NCI-H226 (cell line): ENCODE measurements around the gene ACACA.
"Not testable (repeated sequence)": the region's sequence is repeated elsewhere in the genome, so short reads cannot be mapped to it uniquely, and the experiment has no call there.

ENCODE experiments used
- DNase-seq: peaks from one replicate; pipeline ENCODE4 v3.0.0-alpha.2; 2015

ACACA gene

GRCh38 chr17:37167756-37168155 is 238.9 kb downstream of the ACACA start:
- DNase-seq = no peak

DNA sequence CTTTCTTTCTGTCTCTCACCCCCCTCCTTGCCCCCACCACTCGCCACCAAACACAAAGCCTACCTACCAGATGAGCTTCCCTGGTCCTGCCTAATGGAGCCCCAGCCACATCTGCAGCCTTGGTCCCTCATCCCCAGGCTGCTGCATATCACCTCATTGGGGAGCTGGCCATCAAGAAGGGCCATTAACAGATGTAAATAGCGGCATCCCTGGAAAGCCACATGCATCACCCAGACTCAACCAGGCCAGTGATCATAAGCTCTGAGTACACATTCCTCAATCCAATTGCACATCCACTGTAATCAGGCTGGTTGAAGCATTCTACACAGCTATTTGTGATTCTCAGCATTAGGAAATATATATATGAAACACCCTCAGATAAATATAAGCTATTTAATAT is 242.6 kb downstream of the ACACA start:
- DNase-seq = no peak

- no peak for DNase-seq
These were observed 243.8 kb downstream of the ACACA start for GRCh38 chr17:37162800-37163199.

- peak; percentile 46 for DNase-seq
These were observed 245.7 kb downstream of the ACACA start for GRCh38 chr17:37160944-37161343.

DNA sequence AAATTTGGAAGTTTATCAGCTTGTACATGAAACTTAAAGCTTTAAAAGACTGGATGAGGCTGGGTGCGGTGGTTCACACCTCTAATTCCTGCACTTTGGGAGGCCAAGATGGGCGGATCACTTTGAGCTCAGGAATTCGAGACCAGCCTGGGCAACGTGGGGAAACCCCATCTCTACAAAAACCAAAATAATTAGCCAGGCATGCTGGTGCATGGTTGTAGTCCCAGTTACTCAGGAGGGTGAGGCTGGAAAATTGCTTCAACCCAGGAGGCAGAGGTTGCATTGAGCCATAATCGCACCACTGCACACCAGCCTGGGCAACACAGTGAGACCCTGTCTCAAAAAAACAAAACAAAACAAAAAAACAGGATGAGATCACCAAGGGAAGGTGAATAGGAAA is 248.3 kb downstream of the ACACA start:
- no peak for DNase-seq

GRCh38 chr17:37148156-37148555 is 258.5 kb downstream of the ACACA start:
- no peak for DNase-seq

GRCh38 chr17:37147301-37147812 is 259.3 kb downstream of the ACACA start:
- DNase-seq = no peak

GRCh38 chr17:37146086-37147064 is 260.3 kb downstream of the ACACA start:
- no peak for DNase-seq

DNA sequence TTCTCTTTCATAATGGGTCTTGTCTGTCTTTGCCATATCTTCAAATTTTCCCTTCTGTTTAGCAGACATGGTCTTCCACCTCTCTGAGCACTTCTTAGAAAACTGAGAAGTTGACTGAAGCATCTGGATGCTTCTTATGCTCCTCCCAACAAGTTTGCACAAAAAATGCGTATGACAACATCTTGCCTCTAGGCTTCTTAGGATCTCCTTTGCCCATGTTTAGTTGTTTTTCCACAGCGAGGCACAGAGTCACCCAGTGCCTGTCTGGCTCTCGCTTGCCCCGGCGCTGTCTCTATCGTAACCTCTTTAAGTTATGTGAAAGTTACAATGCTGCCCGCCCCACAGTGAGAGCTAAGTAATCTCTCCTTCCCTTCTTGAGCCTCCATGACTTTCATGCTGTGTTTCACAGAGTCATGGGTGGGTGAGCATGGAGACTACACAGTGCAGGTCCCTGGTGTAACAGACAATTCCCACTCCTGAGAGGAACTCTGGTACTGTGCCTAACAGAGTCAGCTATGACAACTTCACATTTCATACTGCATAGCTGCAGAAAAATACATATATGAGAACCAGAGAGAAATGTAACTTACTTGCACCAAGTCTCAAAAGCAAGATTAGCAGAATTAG is 262.4 kb downstream of the ACACA start:
- DNase-seq = no peak

GRCh38 chr17:37143558-37143957 is 263.1 kb downstream of the ACACA start:
- DNase-seq = not testable (repeated sequence)

GRCh38 chr17:37142294-37142896 is 264.2 kb downstream of the ACACA start:
- no peak for DNase-seq

DNA sequence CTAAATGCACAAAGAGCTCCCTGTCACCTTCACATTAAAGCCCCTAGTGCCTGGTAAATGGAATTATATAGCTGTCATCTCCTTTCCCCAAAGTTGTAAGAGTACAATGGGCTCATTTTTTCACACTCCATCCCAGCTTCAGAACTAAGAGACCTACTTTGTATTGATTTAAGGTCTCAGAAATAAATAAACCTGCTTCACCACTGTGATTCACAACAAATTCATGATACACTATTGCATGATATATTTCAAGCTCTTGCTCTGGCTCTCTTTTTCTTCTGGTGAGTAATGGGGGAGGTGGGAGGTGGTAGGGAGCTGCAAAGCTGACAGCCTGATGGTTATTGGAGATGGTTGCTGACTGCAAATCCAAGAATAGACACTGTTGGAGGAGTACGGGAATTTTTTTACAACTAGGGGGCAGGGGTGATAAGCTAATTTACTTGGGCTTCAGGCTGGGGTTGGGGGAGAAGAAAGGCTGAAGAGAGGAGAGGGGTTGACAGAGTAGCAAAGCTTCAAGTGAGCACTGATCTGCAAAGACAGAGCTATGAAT is 268.0 kb downstream of the ACACA start:
- DNase-seq = no peak

DNA sequence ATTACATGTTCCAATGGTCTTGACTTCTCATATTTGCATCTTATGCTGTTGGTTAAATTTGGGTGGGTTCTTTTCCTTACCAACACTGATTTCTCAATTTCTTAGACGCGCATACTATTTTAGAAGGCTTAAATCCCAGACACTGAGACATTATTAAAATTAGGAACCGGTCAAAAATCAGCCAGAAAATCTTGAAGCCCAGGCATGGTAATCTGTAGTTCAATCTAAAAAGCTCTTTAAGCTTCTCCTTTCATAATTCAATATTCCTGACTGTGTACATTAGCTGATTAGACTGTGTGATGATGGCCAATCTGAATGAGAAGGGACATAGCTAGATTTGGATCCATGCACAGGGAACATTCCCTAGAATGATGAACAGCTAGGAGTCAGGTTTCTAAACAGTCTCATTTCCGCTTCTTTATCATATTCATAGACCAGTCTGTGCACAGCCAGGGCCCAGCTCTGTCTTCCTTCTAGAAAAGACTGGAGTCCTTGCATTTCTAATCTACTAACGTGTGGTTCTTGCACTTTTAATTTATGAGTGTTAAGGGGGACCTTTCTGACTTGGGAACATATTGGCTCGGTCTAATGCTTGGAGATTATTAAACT is 268.6 kb downstream of the ACACA start:
- DNase-seq = no peak

- DNase-seq = no peak
These were observed 269.5 kb downstream of the ACACA start for GRCh38 chr17:37137070-37137610.

DNA sequence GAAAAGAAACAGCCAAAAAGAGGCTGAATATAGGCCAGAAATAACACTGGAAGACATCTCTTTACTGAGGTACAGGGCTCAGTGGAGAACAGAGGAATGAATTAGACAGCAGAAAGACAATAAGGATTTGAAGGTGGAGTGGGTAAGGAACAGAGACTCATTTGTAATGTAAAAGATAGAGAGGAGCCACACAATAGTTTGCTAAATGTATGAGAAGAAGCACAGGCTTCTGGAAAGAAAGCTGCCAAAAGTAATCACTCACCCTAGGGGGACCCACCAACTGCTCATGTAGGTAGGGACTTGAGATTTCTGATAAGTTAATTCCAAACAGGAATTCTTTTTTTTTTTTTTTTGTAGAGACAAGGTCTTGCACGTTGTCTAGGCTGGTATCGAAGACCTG is 271.1 kb downstream of the ACACA start:
- DNase-seq = no peak

DNA sequence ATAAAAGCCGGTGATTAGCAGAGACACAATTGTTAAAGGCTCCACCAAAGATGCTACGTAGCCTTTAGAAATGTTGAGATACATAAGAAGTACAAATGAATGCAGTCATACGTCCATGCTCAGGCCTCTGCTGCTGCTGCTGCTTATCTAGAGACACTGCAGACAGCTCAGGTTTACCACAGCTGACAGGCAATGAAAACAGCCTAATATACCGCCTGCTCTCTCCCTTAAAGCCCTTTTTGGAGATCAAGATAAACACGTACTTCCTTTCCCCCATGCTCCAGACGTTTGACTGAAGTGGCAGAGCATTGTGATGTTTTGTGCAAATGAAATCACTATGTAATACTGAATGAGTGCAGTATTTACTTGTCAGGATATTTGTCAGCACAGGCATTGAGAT is 272.6 kb downstream of the ACACA start:
- no peak for DNase-seq

DNA sequence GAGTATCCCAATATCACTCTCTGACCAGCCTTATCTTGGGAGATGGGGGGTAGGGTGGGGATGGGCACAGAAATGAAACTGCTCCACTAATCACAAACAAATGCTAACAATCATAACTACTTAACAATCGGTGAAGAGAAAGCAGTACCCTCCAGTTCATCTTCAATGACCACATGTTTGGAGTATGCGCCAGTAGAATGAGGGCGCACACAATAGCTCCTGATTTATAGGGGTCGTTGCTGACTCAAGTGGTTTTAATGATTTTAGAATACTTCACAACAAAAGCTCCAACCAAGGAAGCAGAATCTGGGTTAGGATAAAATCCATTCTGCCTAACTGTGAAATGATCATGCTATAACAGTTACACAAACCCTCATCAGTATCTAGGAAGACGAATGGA is 273.5 kb downstream of the ACACA start:
- DNase-seq = no peak

- DNase-seq = no peak
These were observed 274.7 kb downstream of the ACACA start for GRCh38 chr17:37131669-37132611.

DNA sequence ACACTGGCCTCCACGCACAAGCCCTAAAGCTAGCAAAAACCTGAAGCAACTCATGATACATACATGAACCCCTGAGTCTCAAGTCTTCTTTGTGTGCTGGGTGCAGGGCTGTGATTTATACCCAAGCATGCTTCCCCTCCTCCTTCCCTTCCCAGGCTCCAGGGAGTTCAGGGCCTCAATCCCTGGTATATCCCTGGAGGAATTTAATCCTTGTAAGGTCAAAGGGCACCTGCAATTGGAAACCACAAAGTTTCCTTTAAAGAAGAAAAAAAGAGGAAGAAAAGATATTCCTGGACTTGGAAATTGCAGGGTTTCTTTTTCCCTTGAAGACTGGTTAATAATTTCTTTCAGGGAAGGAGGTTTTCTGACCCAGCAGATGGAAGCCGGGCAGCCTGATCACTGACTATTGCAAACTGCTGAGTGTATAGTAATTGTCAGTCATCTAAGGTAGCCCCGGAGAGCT is 275.6 kb downstream of the ACACA start:
- DNase-seq = no peak

GRCh38 chr17:37124821-37125173 is 281.8 kb downstream of the ACACA start:
- no peak for DNase-seq
